Frontal cortex (tissue), 4 donors: ENCODE measurements around the gene TNFAIP8L1. TPM values are rescaled to one million over a fixed set of nuclear protein-coding genes. Genes with fewer than 3 reads are reported as not detected.

Source experiments
- DNase-seq, 2 donors: peaks; one replicate each; pipeline ENCODE4 v3.0.0; 2012; ENCODE audit warnings: low spot score in 2 of 2
- FAIRE-seq: peaks from 2 replicates; lab custom pipeline; 2012; peaks lifted over from hg19 to GRCh38; lab: Jason Lieb, UNC
- total RNA-seq: library from RNA; depleted of rRNA; stranded (reverse); fragments of >200 nt; gene quantifications from one replicate; pipeline ENCODE4 v1.2.3, GENCODE V29; 2014
- donor health status: control.
- donor health status: control.
- donor health status: control.

Gene TNFAIP8L1
- total RNA-seq, 1 donor from 2014 or later: 4.5 TPM

DNA sequence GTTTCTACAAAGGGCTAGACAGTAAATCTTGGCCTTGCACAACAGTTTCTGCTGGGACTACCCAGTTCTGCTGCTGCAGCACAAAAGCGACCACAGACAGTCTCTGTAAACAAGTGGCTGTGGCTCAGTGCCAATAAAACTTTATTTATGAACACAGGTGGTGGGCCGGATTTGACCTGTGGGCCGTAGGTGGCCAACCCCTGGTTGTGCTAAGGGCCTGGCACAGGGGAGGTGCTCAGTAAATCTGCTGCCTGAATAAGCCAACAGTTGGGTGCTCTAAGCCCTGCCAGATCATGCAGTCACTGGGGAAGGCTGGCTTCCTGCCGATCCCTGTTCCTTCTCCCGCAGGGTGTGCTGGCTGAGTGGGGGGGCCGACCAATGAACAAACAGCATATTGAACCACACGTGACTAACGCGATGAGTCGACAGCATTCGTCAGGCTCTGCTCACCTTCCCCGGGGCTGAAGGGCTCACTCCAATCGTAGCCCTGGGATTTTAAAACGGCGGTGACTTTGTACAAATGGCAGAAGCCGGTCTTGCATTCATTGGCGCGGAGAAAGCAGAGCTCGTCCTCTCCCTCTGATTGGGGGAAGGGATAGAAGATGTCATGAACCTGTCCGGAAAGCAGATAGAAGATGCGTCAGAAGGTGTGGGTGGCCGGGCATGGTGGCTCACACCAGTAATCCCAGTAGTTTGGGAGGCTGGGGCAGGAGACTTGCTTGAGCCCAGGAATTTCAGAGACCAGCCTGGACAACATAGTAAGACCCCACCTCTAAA, 55.1 kb downstream of the TNFAIP8L1 start:
- peak in 1 of 2 donors; percentile 63 for DNase-seq
- no peak for FAIRE-seq

DNA sequence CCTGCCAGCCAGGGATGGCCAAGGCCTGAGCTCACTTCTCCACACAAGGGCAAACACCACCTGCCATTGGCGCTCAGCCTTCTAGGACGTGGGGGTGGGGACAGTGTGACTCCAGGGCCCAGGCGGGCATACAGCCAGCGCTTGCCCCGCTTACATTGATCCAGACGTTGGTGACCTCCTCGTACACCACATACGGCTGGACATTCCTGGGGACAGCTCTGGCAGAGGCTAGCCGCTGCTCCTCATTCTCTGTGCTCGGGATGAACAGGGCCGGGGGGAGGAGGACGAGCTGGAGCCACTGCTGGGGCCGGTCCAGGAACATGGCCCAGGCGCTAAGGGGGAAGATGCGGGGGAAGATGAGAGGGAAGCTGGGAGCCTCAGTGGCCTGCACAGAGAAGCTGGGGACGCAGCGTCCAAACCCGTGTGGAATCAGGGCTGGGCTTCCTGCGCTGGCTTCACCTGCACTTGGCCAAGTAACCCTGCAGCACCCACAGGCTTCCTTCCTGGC, 56.0 kb downstream of the TNFAIP8L1 start:
- FAIRE-seq: no peak

DNA sequence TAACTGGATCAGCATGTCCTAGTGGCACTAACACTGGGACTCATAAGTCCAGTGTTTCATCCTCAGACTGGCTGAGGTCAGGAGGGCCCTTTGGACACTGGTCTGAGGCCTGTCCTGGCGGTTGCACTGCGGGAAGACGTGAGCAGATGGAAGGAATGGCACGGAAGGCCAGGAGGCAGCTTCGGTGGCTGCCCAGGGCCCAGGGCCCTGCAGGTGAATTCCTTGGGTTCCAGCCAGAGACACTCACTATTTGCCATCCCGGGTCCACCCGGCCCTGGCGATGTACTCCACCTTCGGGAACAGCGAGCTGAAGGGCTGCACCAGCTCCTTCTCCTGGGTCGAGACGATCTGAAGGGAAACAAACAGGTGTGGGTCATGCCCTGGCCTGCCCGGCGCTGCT, 58.0 kb downstream of the TNFAIP8L1 start:
- FAIRE-seq: no peak
- DNase-seq: no peak

More for the DNA sequence above, 56.0 kb downstream of the TNFAIP8L1 start:
- no peak for DNase-seq

DNA sequence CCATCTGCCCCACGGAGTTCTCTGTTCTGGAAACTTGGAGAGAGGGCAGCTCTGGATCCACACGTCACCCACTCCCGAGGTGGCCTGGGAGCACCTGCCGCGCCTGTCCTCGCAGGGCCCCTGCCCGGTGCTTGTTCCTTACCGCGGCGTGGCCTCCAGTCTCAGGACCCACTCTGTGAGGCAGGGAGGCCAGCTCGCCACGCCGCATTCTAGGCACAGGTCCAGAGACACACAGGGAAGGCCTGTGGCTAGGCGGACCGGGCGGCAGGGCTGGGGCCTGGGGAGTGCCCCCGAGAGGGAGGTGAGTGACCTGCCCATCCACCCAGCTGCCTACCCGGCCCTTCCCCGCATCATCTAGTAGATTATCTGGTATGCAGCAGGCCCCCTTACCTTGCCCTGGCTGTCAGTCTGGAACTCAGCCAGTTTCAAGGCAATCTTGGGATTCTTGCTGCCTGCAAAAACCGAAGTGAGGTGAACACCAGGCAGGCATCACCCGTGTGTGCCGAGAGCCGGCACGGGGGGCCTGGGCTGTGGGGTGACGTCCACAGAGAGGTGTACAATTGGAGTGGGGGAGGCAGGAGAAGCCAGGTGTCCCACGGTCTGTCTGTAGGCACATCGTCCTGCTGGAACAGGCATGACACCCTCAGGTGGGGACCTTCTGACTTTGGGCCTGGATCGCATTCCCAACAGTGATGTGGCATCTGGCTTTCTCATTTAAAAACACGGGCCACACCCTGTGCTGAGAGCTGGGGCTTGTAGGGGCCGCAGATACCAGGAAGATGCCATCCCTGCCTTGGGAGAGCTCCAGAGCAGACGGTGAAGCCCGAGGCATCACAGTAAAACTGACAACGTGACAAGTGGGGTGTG, 60.7 kb downstream of the TNFAIP8L1 start:
- DNase-seq (no peak), FAIRE-seq (no peak)

DNA sequence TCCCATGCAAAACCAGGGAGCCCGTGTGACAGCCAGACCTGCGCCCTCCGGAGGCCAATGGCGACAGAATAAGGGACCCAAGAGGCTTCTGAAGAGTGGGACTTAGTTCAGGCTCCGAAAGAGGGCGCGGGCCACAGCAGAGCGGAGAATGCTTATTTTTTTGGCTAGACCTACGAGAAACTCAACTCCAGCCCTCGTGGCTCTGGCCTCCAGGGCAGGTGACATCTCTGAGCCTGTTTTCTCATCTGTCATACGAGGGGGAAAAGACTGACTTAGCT, 61.3 kb downstream of the TNFAIP8L1 start:
- DNase-seq: no peak
- FAIRE-seq: no peak

DNA sequence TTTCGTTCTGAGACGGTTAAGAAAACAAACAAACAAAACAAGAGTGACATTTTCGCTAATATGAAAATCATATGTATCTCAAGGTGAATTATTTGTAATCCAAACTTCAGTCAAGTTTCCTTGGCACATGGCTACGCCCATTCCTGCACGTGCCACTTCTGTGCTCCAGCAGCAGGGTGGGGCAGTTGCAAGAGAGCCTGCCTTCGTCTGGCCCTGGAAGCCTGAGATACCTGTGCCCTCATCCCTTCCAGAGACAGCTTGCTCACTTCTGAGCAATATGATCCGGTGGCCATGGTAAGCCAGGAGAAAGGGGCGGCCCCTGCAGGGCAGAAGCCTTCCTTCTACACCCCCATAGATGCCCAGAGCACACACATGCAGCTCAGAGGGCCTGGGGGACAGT, 62.2 kb downstream of the TNFAIP8L1 start:
- no peak for FAIRE-seq
- no peak for DNase-seq

DNA sequence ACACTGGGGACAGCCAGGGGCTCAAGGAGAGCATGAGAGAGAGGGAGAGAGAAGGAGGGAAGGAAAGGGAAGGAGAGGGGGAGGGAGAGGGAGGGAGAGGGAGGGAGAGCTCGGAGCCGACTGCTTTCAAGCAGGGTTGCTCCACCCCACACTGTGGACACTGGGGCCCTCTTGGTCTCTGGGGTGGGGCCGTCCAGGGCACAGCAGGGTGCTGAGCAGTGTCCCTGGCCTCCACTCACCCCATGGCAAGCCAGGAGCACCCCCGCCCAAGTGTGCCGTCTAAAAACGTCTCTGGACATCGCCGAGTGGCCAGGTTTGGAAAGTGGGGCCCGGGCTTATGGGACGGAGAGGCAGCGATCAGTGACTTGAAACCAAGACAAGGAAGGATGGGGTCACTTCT, 63.4 kb downstream of the TNFAIP8L1 start:
- no peak for DNase-seq
- FAIRE-seq: no peak

DNA sequence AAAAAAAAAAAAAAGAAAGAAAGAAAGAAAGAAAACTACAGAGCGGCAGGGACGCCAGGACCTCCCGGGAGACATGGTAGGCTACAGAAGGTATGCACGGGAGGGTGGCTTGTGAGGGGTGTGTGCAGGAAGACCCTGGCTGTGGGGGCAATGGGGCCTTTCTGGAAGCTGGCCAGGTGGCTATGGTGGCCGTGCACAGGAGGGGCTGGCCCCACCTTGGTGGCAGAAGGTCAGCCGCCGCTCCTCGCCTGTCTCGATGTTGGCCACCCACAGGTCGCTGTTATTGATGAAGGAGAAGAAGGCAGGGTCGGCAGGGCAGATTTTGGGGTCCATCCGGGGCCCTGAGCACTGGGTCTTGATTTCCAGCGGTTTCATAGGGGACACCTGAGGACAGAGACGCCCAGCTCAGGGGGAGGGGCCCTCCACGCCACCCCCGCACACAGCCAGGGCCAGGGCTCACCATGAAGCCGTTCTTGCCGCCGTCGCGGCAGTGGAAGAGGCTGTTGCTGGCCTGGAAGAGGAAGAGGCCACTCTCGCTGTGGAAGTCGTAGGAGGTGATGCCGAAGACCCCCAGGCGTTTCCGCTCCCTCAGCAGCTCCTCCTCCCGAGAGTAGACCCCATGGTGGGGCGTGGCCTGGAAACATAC, 64.5 kb downstream of the TNFAIP8L1 start:
- FAIRE-seq (no peak), DNase-seq (no peak)

DNA sequence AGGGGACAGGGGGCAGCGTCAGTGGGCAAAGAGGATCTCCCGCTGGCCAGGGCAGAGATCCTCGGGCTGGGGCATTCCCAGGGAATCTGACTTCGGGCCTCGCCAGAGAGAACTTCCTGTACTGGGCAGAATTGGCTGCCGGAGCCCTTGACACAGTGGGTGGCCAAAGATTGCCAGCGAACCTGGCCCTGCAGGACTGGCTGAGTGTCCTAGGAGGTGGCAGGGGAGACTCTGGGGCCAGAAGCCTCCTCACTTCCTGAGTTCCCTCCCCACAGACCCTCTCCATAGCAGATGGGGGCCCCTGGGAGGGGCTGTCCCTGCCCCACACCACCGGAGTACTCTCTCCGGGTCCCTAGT, 65.0 kb downstream of the TNFAIP8L1 start:
- no peak for FAIRE-seq
- DNase-seq: no peak

Other genes with a start within 250 kb of the TNFAIP8L1 start
- 17.5 TPM for gene SH3GL1, start 239.0 kb upstream of the TNFAIP8L1 start, total RNA-seq
- gene CHAF1A, start 236.9 kb upstream of the TNFAIP8L1 start, total RNA-seq: 11.8 TPM
- 91.3 TPM for gene UBXN6, start 181.7 kb upstream of the TNFAIP8L1 start, total RNA-seq
- gene HDGFL2, start 167.2 kb upstream of the TNFAIP8L1 start, total RNA-seq: 44.8 TPM
- under 0.01 TPM for gene PLIN4, start 121.0 kb upstream of the TNFAIP8L1 start, total RNA-seq
- gene PLIN5, start 104.3 kb upstream of the TNFAIP8L1 start, total RNA-seq: 0.82 TPM
- gene LRG1, start 99.5 kb upstream of the TNFAIP8L1 start, total RNA-seq: under 0.01 TPM
- 33.0 TPM for gene SEMA6B, start 79.8 kb upstream of the TNFAIP8L1 start, total RNA-seq
- gene MYDGF, start 30.8 kb downstream of the TNFAIP8L1 start, total RNA-seq: 33.4 TPM
- 7.7 TPM for gene DPP9, start 84.3 kb downstream of the TNFAIP8L1 start, total RNA-seq
- gene FEM1A, start 152.2 kb downstream of the TNFAIP8L1 start, total RNA-seq: 22.8 TPM
- gene TICAM1, start 192.2 kb downstream of the TNFAIP8L1 start, total RNA-seq: 1.2 TPM
- 6.9 TPM for gene PLIN3, start 228.2 kb downstream of the TNFAIP8L1 start, total RNA-seq